Endothelial cell of umbilical vein (primary cell): ENCODE data around the gene CTDP1. TPM values are rescaled to one million over a fixed set of nuclear protein-coding genes. Genes with fewer than 3 reads are reported as not detected.

Experiments used
- BruUV-seq: library from RNA; stranded (reverse); fragments of 400-500 nt; replicated peaks from 2 replicates; lab custom pipeline; 2021; lab: Mats Ljungman, UMichigan
- CTCF ChIA-PET: fragments of 300-600, 350-600 bp; sonication (Branson Sonifier 250); formaldehyde crosslinking; loops from one replicate; lab custom pipeline; 2021; ENCODE audit warnings: antibody characterized with exemption, inconsistent platforms; lab: Charles Lee
- POLR2A ChIA-PET: fragments of 300-600, 350-600 bp; sonication (Branson Sonifier 250); formaldehyde crosslinking; loops from one replicate; lab custom pipeline; 2021; ENCODE audit warnings: antibody characterized with exemption, inconsistent platforms; lab: Charles Lee
- DNase-seq: peaks from one replicate; pipeline ENCODE4 v3.0.0-alpha.2; 2011; ENCODE audit warnings: low read depth, low spot score
- FAIRE-seq: peaks from 2 replicates; lab custom pipeline; 2011; peaks lifted over from hg19 to GRCh38; lab: Jason Lieb, UNC
- H2AFZ ChIP-seq: 2 replicates; pipeline ENCODE4 v1.6.0; 2012; ENCODE audit warnings: low read depth, low read length, control low read depth, inconsistent platforms
- H3K27ac ChIP-seq: 2 replicates; pipeline ENCODE4 v1.5.1; 2011; ENCODE audit warnings: low read depth, mild to moderate bottlenecking, control low read depth, low read length, moderate library complexity; ENCODE audit not compliant: insufficient read depth
- H3K27me3 ChIP-seq, 2 experiments: 2 replicates each; pipeline versions ENCODE4 v1.6.0 to v1.6.1; 2011; ENCODE audit warnings: low read length in 2 of 2, mixed read lengths in 1 of 2; ENCODE audit not compliant: control insufficient read depth in 2 of 2, insufficient read depth in 2 of 2
- H3K36me3 ChIP-seq, 2 experiments: 2 replicates in 1 of 2; 3 replicates in 1 of 2; pipeline ENCODE4 v1.5.1; 2011; ENCODE audit warnings: low read length in 2 of 2, mild to moderate bottlenecking in 1 of 2, moderate library complexity in 1 of 2; ENCODE audit not compliant: control insufficient read depth in 2 of 2, insufficient read depth in 2 of 2; ENCODE audit errors: extremely low read depth in 1 of 2
- H3K4me1 ChIP-seq: 3 replicates; pipeline ENCODE4 v1.5.1; 2011; ENCODE audit warnings: mild to moderate bottlenecking, low read length; ENCODE audit not compliant: control insufficient read depth, insufficient read depth; ENCODE audit errors: extremely low read depth
- H3K4me2 ChIP-seq: 2 replicates; pipeline ENCODE4 v1.6.1; 2011; ENCODE audit warnings: low read length, control low read depth, mixed read lengths; ENCODE audit not compliant: insufficient read depth
- H3K4me3 ChIP-seq, 3 experiments: fragments of 200-600 bp in 1 of 3; sonication (generic), shearing (Covaris generic) in 1 of 3; replicated peaks in 1 of 3; 2 replicates each; pipeline ENCODE4 v1.5.1; 2011 to 2016; ENCODE audit warnings: control low read depth in 3 of 3, low read length in 3 of 3, mild to moderate bottlenecking in 2 of 3, inconsistent platforms in 1 of 3, low read depth in 1 of 3, moderate library complexity in 1 of 3; ENCODE audit not compliant: insufficient read depth in 1 of 3
- H3K79me2 ChIP-seq: 2 replicates; pipeline ENCODE4 v1.6.0; 2012; ENCODE audit warnings: low read length, inconsistent platforms; ENCODE audit not compliant: control insufficient read depth, insufficient read depth
- H3K9ac ChIP-seq: replicated peaks from 2 replicates; pipeline ENCODE3; 2011; ENCODE audit warnings: low read length, control low read depth; ENCODE audit not compliant: insufficient read depth; ENCODE audit errors: extremely low read depth
- H3K9me1 ChIP-seq: replicated peaks from 3 replicates; pipeline ENCODE4 v1.6.0; 2011; ENCODE audit warnings: mild to moderate bottlenecking, low read length; ENCODE audit not compliant: control insufficient read depth, insufficient read depth; ENCODE audit errors: extremely low read depth
- H3K9me3 ChIP-seq: replicated peaks from 2 replicates; pipeline ENCODE4 v1.5.1; 2012; ENCODE audit warnings: low read length, inconsistent platforms; ENCODE audit not compliant: control insufficient read depth, insufficient read depth
- H4K20me1 ChIP-seq: replicated peaks from 2 replicates; pipeline ENCODE3; 2011; ENCODE audit warnings: mild to moderate bottlenecking, low read length; ENCODE audit not compliant: control insufficient read depth, insufficient read depth; ENCODE audit errors: extremely low read depth
- CTCF ChIP-seq, 2 donors: IDR thresholded peaks; 1 replicate in 1 of 2; 2 replicates in 1 of 2; pipeline ENCODE4 v1.5.1; 2011; ENCODE audit warnings: low read length in 2 of 2, mild to moderate bottlenecking in 2 of 2, moderate library complexity in 2 of 2, control low read depth in 1 of 2, inconsistent platforms in 1 of 2, low read depth in 1 of 2; ENCODE audit not compliant: insufficient read depth in 1 of 2; ENCODE audit errors: extremely low read depth in 1 of 2
- EZH2 ChIP-seq: IDR thresholded peaks from 2 replicates; pipeline ENCODE4 v1.6.1; 2012; ENCODE audit warnings: borderline replicate concordance, low read depth, mild to moderate bottlenecking, moderate library complexity, low read length, inconsistent platforms; ENCODE audit not compliant: severe bottlenecking
- FOS ChIP-seq: IDR thresholded peaks from 2 replicates; pipeline ENCODE4 v1.6.1; 2011; ENCODE audit warnings: mild to moderate bottlenecking, low read length, moderate library complexity, borderline replicate concordance; ENCODE audit not compliant: insufficient read depth
- GATA2 ChIP-seq: IDR thresholded peaks from 2 replicates; pipeline ENCODE4 v1.7.0; 2011; ENCODE audit warnings: low read depth, mild to moderate bottlenecking, moderate library complexity, mixed read lengths, low read length; ENCODE audit not compliant: insufficient read length, insufficient read depth
- JUN ChIP-seq: IDR thresholded peaks from 2 replicates; pipeline ENCODE4 v1.6.1; 2011; ENCODE audit warnings: borderline replicate concordance, low read depth; ENCODE audit not compliant: insufficient read length, insufficient read depth
- MAX ChIP-seq: IDR thresholded peaks from 2 replicates; pipeline ENCODE4 v1.6.1; 2011; ENCODE audit not compliant: insufficient read depth, insufficient read length
- MYC ChIP-seq: IDR thresholded peaks from one replicate; pipeline ENCODE4 v1.6.1; 2011; ENCODE audit warnings: mild to moderate bottlenecking, low read depth, low read length
- POLR2A ChIP-seq: IDR thresholded peaks from 2 replicates; pipeline ENCODE4 v1.6.1; 2012; ENCODE audit warnings: low read depth, mild to moderate bottlenecking, control low read depth, low read length
- POLR2AphosphoS5 ChIP-seq: IDR thresholded peaks from 2 replicates; pipeline ENCODE4 v1.6.1; 2012; ENCODE audit warnings: low read depth, mild to moderate bottlenecking, control low read depth, low read length, moderate library complexity; ENCODE audit not compliant: insufficient read depth
- dilution Hi-C: fragments of 300-500 bp; cut with MboI; formaldehyde crosslinking; loops from one replicate; pipeline ENCODE4 v1.15.0; 2019; ENCODE audit warnings: low sequenced_read_pairs; ENCODE audit not compliant: extremely low pct_ligation_motif_present
- intact Hi-C: fragments of 100-400 bp; cut with micrococcal nuclease; formaldehyde crosslinking; loops from one replicate; pipeline ENCODE4 v1.10.0; 2022
- polyA plus RNA-seq, 4 experiments: library from polyadenylated mRNA; depleted of rRNA in 3 of 4; stranded (reverse) in 3 of 4; unstranded in 1 of 4; fragments of >200 nt; gene quantifications; 2 replicates each; pipeline versions ENCODE4 v1.2.1 to v1.2.3, GENCODE V29; 2011 to 2012; ENCODE audit warnings: missing spikeins in 1 of 4
- total RNA-seq: library from RNA; stranded (reverse); gene quantifications from 2 replicates; pipeline ENCODE4 v1.2.3, GENCODE V29; 2021

Gene CTDP1
- total and polyA plus RNA-seq, 2 donors (not counting 3 experiments of a cell fraction or from before 2014, with no cell fraction given) = 15.3 to 27.6 TPM

GRCh38 chr18:79680100-79680879, 687 bp downstream of the CTDP1 start:
- peak overlapping the region; percentile 60 for H3K9ac ChIP-seq
- DNase-seq (peak; percentile 41), FAIRE-seq (peak; percentile 76)
- H3K36me3 ChIP-seq = peaks cover 0 to 3% of the 10 kb centered on the region in 2 experiments
- intact Hi-C loops (no loop called here), dilution Hi-C loops (no loop called here)
- no peaks in the 10 kb centered on the region for H3K9me1 ChIP-seq
- no peaks in the 10 kb centered on the region for H3K9me3 ChIP-seq
- peak overlapping the region; percentile 71 for H3K4me2 ChIP-seq
- H3K27me3 ChIP-seq = no peaks in the 10 kb centered on the region
- peaks cover 16% of the 10 kb centered on the region for H3K4me1 ChIP-seq
- CTCF ChIA-PET = interaction anchor here (1.1 to 2.0 kb wide), 2 partner anchors 299 to 354 kb away, joined by 5 to 6 read pairs; partner anchors contain the start of gene RBFA
- peak overlapping the region; percentile 73 for H3K27ac ChIP-seq
- H3K4me3 ChIP-seq = peak overlapping the region; percentile 76 to 99 (median 83)
- H2AFZ ChIP-seq = peak overlapping the region; percentile 40
- TF ChIP-seq FOS (no peak), GATA2 (no peak), CTCF (IDR thresholded peaks at IDR 0.05; ENCODE audit: extremely low read depth in 1 of 2, insufficient read depth in 1 of 2, low read depth in 1 of 2, low read length in 2 of 2) (no peak), POLR2AphosphoS5 (no peak), POLR2A (no peak), MAX (no peak), JUN (no peak), MYC (no peak), EZH2 (no peak)
- BruUV-seq = TSS peak; percentile 17
- H3K79me2 ChIP-seq = peaks cover 59% of the 10 kb centered on the region
- no peaks in the 10 kb centered on the region for H4K20me1 ChIP-seq
- POLR2A ChIA-PET = interaction anchor here (0.7 kb wide), 1 partner anchor 354 kb away, joined by 3 read pairs; the partner anchor contains the start of gene RBFA
